Body of pancreas (tissue), 4 donors: Measurements from ENCODE around the gene RIC3.

Experiments used
- POLR2A ChIP-seq, 3 donors: fragments of 450-650 bp; IDR thresholded peaks; one replicate each; pipeline ENCODE4 v1.6.1; 2016; ENCODE audit warnings: antibody characterized with exemption in 3 of 3, mild to moderate bottlenecking in 2 of 3
- TF ChIP-seq, protein P1 (sequence below), 7 experiments: fragments of 450-650 bp in 4 of 7; fragments of 200-600 bp in 3 of 7; sonication (generic) in 3 of 7; IDR thresholded peaks; one replicate each; pipeline ENCODE4 v1.5.1; 2016 to 2019; ENCODE audit warnings: antibody characterized with exemption in 7 of 7

DNA sequence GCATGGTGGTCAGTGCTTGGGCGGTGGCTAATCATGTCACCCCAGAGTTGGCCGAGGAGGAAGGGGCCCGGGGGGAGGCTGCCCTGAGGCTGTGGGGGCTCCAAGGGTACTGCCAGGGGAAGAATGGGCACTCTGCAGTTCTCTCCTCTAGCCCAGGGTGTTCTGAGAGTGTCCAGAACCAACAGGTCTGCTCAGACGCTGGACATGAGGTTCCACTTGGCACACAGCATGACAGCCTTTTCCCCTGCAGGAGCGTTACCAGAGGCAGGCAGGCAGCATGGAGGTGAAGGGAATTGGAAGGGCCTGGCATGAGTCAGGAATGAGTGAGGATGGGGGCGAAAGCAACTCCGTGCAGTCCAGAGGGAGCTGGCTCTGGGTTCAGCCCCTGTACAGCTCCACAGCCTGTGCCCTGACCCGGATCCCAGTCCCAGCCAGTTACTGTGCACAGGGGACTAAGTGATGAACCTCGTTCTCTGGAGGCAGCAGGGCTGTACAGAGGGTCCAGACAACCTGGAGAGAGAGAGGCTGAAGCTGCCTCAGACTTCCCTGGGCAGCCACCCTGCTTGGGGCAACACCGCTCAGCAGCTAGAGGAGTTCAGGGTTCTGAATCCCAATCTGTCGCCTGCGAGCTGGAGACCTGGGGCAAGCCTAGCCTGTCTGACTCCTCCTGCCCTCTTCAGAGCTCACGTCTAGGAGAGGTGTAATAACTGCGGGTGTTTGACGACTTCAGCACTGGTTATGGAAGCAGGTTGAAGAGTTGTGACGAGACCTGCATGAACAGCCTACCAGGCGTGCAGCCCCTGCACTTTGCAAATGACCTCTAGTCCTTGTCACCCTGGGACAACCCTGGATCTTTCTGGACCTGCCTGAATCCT lies 102.6 kb downstream of the RIC3 start:
- TF ChIP-seq, protein P1, sequence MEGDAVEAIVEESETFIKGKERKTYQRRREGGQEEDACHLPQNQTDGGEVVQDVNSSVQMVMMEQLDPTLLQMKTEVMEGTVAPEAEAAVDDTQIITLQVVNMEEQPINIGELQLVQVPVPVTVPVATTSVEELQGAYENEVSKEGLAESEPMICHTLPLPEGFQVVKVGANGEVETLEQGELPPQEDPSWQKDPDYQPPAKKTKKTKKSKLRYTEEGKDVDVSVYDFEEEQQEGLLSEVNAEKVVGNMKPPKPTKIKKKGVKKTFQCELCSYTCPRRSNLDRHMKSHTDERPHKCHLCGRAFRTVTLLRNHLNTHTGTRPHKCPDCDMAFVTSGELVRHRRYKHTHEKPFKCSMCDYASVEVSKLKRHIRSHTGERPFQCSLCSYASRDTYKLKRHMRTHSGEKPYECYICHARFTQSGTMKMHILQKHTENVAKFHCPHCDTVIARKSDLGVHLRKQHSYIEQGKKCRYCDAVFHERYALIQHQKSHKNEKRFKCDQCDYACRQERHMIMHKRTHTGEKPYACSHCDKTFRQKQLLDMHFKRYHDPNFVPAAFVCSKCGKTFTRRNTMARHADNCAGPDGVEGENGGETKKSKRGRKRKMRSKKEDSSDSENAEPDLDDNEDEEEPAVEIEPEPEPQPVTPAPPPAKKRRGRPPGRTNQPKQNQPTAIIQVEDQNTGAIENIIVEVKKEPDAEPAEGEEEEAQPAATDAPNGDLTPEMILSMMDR (IDR thresholded peaks at IDR 0.05) = no peak
- no peak for TF ChIP-seq POLR2A (IDR thresholded peaks at IDR 0.05)
